ENCODE measurements around the gene KRT3. TPM values are rescaled to one million over a fixed set of nuclear protein-coding genes. Genes with fewer than 3 reads are reported as not detected.

Gene KRT3
- total and polyA plus RNA-seq, 9 of the 15 experiments (the other 6 are each of a cell fraction or from before 2014, with no cell fraction given) = not detected

DNA sequence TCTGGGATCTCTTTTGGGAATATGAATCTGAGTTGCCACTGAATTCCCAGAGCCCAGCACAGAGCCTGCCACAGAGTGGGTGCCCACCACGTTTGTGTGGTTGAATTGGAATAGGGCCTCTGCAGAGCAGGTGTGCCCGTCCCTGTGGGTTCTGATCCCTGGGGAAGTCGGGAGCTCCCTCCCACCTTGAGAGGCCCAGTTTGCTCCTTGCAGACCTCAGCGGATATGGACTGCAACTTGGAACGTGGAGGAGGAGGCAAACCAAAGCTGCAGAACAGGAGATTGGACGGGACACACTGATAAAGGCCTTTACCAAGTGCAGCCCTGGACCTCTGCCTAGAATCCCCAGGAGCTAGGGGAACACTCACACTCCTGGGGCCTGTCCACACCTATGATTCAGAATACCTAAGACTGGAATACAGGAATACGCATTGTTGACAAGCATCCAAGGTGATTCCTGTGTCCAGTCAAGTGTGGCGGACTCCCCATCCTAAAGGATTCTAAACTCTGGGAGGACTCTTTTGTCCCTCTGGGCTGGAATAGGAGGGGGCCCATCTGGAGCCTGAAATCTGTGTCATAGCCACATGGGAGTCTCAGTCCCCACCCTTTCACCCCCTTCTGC is 21.2 kb downstream of the KRT3 start:
- CTCF ChIA-PET (ENCODE audit: low intra/inter-chr PET ratio) = no interaction called here

More for the DNA sequence above, 21.2 kb downstream of the KRT3 start:
- no TSS peak for BruUV-seq (replicated peaks)
- Histone ChIP-seq H3K9ac (ENCODE audit: insufficient read depth in 1 of 2, low read depth in 2 of 2, low read length in 2 of 2) (no peak overlapping the region), H4K20me1 (replicated peaks; ENCODE audit: control insufficient read depth, insufficient read depth, low read length) (no peaks in the 10 kb centered on the region; the same call in none of the 2 replicates), H3K4me2 (ENCODE audit: insufficient read depth, low read length) (no peak overlapping the region), H3K79me2 (ENCODE audit: control insufficient read depth, insufficient read depth, low read length) (no peaks in the 10 kb centered on the region), H3K9me1 (ENCODE audit: control insufficient read depth, insufficient read depth, low read length) (no peaks in the 10 kb centered on the region), H3K27me3 (ENCODE audit: control insufficient read depth in 2 of 2, insufficient read depth in 2 of 2, low read length in 2 of 2) (peaks cover 32 to 76% of the 10 kb centered on the region in 2 experiments), H3K9me3 (replicated peaks; ENCODE audit: control insufficient read depth, insufficient read depth, low read depth, low read length) (no peaks in the 10 kb centered on the region), H2AFZ (ENCODE audit: low read depth, low read length) (no peak overlapping the region), H3K27ac (ENCODE audit: extremely low read depth, low read depth, low read length) (no peak overlapping the region), H3K4me3 (no peak overlapping the region), H3K4me1 (replicated peaks in 1 of 2; ENCODE audit: control insufficient read depth in 2 of 2, insufficient read depth in 2 of 2, low read length in 2 of 2) (no peaks in the 10 kb centered on the region), H3K36me3 (ENCODE audit: control insufficient read depth, insufficient read depth, low read length) (no peaks in the 10 kb centered on the region)
- 3% methylated on average over 6 of the region's 8 CpGs for WGBS (ENCODE audit: insufficient coverage, low coverage, missing lambda C conversion rate)
- ATAC-seq (no peak), FAIRE-seq (no peak), DNase-seq (ENCODE audit: extremely low read depth in 1 of 4, low spot score in 3 of 4) (no peak)
- TF ChIP-seq POLR2B (IDR thresholded peaks at IDR 0.05; ENCODE audit: low read depth, partially characterized antibody) = no peak
- no peak for TF ChIP-seq ZNF695 (CRISPR knock-in tag; IDR thresholded peaks at IDR 0.05)
- TF ChIP-seq MAFK (IDR thresholded peaks at IDR 0.05; ENCODE audit: low read length) = no peak
- TF ChIP-seq, protein P1, sequence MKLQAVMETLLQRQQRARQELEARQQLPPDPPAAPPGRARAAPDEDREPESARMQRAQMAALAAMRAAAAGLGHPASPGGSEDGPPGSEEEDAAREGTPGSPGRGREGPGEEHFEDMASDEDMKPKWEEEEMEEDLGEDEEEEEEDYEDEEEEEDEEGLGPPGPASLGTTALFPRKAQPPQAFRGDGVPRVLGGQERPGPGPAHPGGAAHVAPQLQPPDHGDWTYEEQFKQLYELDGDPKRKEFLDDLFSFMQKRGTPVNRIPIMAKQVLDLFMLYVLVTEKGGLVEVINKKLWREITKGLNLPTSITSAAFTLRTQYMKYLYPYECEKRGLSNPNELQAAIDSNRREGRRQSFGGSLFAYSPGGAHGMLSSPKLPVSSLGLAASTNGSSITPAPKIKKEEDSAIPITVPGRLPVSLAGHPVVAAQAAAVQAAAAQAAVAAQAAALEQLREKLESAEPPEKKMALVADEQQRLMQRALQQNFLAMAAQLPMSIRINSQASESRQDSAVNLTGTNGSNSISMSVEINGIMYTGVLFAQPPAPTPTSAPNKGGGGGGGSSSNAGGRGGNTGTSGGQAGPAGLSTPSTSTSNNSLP (IDR thresholded peaks at IDR 0.05; ENCODE audit: borderline replicate concordance, low read depth, low read length) = no peak
- intact Hi-C loops (cut with micrococcal nuclease) (no loop called here), in situ Hi-C loops (cut with MboI) (no loop called here)
- POLR2A ChIA-PET = no interaction called here
